GM19463 (cell line): ENCODE results near the gene TRMT11.
"Not testable (repeated sequence)": the region's sequence is repeated elsewhere in the genome, so short reads cannot be mapped to it uniquely, and the experiment has no call there.

Experiments
- ATAC-seq: cut with Tn5 transposase; IDR thresholded peaks from one replicate; pipeline ENCODE4 v1.9.1; 2021; ENCODE audit warnings: mild to moderate bottlenecking, moderate library complexity; ENCODE audit not compliant: unreplicated experiment

Gene TRMT11

GRCh38 chr6:125989631-125990030 lies 3.3 kb downstream of the TRMT11 start:
- no peak for ATAC-seq

- ATAC-seq = no peak
Measured at GRCh38 chr6:125991653-125992052, 5.3 kb downstream of the TRMT11 start.

- no peak for ATAC-seq
Measured at GRCh38 chr6:125994670-125995488, 8.5 kb downstream of the TRMT11 start.

- ATAC-seq = peak; percentile 97
Measured at GRCh38 chr6:125995972-125996580, 9.7 kb downstream of the TRMT11 start.

GRCh38 chr6:126002755-126003679 lies 16.7 kb downstream of the TRMT11 start:
- ATAC-seq = no peak

GRCh38 chr6:126007800-126008199 lies 21.5 kb downstream of the TRMT11 start:
- ATAC-seq = no peak

GRCh38 chr6:126010040-126010439 lies 23.7 kb downstream of the TRMT11 start:
- no peak for ATAC-seq

- no peak for ATAC-seq
Measured at GRCh38 chr6:126015863-126016262, 29.5 kb downstream of the TRMT11 start.

- no peak for ATAC-seq
Measured at GRCh38 chr6:126016591-126016990, 30.3 kb downstream of the TRMT11 start.

- no peak for ATAC-seq
Measured at GRCh38 chr6:126017668-126018067, 31.3 kb downstream of the TRMT11 start.

- no peak for ATAC-seq
Measured at GRCh38 chr6:126020305-126021050, 34.1 kb downstream of the TRMT11 start.

GRCh38 chr6:126023474-126023873 lies 37.1 kb downstream of the TRMT11 start:
- not testable (repeated sequence) for ATAC-seq

- no peak for ATAC-seq
Measured at GRCh38 chr6:126026001-126026400, 39.7 kb downstream of the TRMT11 start.

- no peak for ATAC-seq
Measured at GRCh38 chr6:126027601-126028000, 41.3 kb downstream of the TRMT11 start.

- ATAC-seq = no peak
Measured at GRCh38 chr6:126030045-126030444, 43.7 kb downstream of the TRMT11 start.

- ATAC-seq = peak; percentile 76
Measured at GRCh38 chr6:126033696-126034095, 47.4 kb downstream of the TRMT11 start.

GRCh38 chr6:126034656-126035055 lies 48.3 kb downstream of the TRMT11 start:
- ATAC-seq = no peak

GRCh38 chr6:126035764-126036163 lies 49.4 kb downstream of the TRMT11 start:
- no peak for ATAC-seq

- no peak for ATAC-seq
Measured at GRCh38 chr6:126038234-126038633, 51.9 kb downstream of the TRMT11 start.

GRCh38 chr6:126039284-126039683 lies 52.9 kb downstream of the TRMT11 start:
- ATAC-seq = no peak

- no peak for ATAC-seq
Measured at GRCh38 chr6:126040394-126040793, 54.1 kb downstream of the TRMT11 start.
